Hepatic stellate cell (primary cell): ENCODE measurements around the gene SYTL4.
A peak's percentile ranks its signal among the peaks of the same experiment; 100 is the strongest.

Source experiments
- DNase-seq: peaks from one replicate; pipeline ENCODE4 v3.0.0; 2011; ENCODE audit warnings: low spot score

SYTL4 gene

DNA sequence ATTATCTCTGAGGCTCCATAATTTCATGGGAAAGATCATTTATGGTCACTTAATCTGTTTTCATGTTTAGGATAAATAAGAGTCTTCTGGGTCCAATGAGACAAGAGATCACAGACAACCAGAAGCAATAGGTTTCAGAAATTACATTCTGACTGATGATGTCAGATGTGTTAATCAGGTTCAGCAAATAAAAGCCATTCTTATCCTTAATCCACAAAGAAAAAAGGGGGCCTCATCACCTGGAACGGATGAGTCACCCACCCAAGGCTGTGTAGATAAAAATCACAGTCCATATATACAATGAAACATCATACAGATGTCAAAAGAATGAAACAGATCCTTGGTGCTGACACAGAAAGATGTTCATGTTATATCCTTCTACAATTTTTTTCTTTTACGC is 36.6 kb downstream of the SYTL4 start:
- DNase-seq: no peak

DNA sequence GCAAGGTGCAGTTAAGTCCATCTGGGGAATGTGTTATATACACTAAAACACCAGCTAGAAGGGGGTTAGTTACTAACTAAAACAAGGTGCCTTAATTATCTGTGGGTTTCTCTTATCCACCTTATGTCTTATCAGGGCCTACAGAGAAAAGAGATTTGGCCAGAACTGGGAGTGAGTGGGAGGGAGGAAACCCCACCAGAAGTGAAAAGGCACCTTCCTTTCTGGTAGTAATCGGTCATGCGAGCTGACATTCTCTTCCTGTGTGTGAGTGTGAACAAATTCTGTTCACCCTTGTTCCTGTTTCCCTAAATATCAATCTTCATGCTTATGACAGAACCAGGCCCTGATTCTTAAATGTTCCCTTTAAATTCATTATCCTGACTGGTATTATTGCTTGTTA is 44.4 kb downstream of the SYTL4 start:
- no peak for DNase-seq

DNA sequence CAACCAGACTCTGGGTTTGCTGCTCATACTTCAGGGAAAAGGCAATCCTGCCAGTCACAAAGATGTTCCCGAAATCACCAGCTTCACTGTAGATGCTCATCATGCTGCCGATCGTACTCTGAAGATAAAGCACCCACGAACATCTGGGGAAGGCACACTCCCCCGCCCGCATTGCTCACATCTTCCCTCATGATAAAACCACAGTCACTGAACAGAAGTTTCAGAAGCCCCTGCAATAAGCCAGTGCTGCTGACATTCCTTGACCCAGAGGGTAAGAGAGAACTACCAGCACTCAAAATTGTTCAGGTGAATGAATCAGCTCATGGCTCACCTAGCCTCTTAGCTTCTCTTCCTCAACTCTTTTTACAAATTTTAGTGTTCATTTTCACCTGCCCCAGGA is 44.8 kb downstream of the SYTL4 start:
- no peak for DNase-seq

DNA sequence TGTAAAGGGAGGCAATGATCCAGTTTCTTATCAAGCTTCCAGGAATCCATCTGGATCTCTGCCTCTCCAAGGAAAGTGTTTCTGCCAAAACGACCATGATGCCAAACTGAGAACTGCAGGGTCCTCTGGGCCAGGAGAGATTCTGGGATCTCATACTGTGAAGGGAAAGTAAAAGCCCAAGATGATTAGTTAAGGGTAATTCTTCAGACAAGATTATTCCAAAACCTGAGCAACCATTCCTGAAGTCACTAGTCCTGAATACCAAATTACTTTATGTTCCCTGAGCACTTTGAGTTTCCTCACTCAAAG is 46.0 kb downstream of the SYTL4 start:
- no peak for DNase-seq

DNA sequence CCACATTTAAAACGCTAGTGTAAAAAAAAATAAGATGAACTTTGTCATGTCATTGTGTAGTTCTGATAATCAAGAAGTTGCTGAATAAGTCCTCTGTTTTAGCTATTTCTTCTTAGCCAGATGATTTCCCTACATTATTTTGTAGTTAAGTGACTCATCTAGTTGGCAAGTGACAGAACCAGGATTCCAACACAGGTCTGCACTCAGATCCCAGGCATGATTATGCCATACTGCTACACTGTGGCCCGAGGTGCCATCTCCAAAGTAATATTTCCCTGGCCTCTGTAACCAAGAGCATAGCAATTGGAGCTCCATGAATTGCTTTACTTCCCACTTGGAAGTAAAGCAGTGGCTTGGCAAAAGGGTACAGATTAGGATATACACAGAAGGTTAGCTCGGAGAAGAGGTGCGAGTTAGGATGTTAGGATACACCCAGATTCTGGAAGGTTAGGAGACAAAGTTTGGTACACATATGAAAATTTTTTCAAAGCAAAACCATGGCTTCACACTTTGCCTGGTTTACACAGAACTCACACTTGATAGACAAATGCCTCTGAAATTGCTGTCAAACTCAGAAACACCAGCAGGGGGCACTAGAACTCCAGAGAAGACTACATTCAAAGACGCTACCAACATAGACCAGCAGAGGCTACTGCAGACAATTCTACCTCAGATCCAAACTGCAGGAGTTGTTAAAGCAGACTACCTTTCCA is 46.5 kb downstream of the SYTL4 start:
- DNase-seq: peak; percentile 57

DNA sequence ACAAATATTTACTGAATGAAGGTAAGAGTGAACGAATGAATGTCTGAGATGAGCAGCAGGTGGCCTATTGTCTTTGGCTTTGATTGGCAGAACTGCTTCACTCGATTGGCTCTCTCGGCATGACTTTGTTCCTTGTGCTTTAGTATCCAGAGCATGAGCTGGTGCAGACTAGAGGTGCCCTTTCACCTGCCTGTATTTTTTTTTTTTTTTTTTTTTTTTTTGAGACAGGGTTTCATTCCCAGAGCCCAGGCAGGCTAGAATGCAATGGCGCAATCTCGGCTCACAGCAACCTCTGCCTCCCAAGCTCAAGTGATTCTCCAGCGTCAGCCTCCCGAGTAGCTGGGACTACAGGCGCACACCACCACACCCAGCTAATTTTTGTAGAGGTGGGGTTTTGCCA is 49.0 kb downstream of the SYTL4 start:
- no peak for DNase-seq

DNA sequence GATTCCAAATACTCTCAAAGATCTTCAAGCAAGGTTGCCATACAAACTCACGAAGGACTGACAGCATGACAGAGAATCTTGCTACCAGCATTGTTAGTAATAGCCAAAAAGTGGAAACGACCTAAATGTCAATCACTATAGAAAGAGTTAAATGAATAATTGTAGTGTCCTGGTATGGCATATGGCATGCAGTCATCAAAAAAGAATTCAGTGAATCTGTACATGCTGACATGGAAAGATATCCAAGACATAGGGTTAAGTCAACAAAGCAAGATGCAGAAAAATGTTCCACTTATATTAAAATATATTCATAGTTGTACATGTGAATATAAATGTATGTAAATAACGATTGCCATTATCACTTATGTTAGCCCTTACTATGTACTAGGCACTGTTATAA is 50.3 kb downstream of the SYTL4 start:
- DNase-seq: no peak

DNA sequence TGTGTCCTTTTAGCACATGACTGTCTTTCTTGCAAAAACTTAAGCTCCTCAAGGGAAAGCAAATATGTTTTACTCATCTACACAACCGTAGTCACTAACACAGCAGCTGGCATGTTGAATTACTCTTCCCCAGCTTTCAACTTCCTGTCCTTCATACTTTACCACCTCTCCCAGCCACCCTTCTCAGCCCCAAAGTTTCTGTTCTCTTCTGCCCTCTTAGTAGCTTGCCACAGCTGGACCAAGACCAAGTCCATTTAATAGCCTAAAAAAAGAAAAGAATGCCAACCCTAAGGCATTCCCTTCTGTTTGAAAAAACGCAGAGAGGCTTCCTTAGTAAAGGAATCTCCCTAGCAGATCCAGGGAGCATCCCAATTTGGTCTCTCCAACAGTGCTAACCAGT is 51.2 kb downstream of the SYTL4 start:
- DNase-seq: no peak

DNA sequence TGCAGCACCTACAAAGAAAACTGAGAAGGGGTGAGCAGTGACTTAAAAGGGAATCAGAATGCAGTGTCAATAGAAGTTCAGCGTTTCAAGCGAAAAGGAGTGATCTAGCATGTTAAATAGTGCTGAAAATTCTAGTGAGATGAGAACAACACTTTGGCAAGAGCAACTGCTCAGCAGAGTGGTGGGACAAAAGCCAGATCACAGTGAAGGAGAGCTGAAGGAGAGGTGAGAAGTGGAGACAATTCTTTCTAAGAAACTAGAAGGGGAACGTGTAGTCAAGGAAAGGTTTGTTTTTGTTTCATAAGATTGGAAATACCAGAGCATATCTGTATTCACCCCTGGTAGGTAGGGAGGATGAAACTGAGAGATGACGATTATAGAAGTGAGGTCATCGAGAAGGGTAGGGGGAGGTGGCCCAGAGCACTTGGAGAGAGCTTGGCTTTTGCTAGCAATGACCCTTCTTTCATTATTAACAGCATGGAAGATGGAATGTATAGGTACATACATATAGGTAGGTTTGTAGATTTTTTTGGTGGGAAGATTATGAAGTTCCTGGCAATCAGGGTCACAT is 54.2 kb downstream of the SYTL4 start:
- DNase-seq: no peak

DNA sequence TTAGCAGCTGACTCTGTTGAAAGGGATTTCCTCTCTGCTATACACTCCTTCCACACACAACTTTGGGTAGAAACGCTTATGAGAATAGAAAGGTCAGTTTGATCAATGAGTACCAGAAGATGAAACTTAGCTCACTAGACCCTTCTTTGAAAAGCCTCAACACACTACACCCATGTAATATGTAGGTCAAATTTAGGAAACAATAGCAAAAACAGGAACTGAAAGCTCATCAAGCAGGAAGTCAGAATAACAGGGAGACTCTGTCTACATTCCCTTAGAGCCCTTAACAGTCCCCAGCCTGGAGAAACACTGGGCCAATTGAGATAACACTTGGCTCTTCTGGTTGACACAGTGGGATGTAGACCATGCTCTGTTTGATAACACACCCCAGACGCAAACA is 57.2 kb downstream of the SYTL4 start:
- no peak for DNase-seq

DNA sequence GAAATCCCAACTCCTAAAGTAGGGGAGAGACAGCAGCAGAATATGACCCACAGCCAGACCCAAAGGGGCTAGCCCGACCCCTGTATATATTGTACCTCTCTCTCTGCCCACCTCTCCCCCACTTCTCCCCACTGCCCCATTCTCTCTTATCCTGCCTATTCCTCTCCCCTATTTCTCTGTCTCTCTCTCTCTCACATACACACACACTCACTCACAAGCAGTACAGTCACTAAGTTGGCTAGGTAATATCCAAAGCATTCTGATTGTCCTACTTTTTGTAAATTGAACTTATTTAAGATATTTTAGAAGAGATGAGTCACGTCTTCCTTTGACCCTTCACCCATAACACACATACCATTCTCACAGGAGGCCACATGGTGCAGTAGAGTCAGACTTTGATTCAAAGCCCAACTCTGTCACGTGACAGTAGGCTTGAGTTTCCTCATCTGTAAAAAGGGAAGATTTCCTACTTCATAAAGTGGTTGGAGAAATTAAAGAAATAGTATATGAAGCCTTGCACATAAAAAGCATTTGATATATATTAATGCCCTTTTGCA is 58.4 kb downstream of the SYTL4 start:
- DNase-seq: peak; percentile 18

DNA sequence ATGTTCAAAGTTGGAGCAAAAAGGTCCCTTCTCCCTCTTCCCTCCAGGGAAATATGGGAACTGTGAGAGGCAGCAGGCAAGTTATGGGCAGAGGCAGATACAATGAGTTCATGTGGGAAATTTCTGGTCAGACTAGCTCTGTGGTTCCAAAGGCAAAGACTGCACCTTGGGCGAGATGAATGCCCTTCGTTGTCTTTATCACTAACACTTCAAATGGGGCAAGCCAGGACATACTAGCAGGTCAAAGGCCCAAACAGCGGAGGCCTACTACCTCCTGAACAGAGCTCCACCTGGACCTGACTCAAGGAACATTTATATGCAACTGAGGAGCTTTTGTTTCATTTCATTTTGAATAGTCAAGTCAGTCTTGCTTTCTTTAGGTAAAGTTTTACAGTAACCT is 59.0 kb downstream of the SYTL4 start:
- no peak for DNase-seq

DNA sequence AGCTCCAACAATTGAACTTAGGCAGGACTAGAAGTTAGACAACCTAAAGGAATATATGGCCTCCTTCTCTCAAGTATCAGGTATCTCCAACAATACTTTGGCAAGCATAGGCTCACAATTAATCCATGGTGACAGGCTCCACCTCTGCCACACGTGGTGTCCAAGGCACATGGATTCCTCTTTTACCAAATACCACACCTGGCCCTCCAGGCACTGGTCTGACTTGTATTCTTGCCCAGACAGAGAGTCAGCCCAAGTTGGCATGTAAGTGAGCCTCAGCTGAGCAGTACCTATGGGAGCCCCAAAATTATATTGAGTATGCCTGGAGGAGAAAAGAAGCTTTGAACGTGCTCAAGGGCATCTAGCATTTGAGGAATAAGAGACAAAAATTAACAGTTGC is 68.3 kb downstream of the SYTL4 start:
- DNase-seq: no peak

DNA sequence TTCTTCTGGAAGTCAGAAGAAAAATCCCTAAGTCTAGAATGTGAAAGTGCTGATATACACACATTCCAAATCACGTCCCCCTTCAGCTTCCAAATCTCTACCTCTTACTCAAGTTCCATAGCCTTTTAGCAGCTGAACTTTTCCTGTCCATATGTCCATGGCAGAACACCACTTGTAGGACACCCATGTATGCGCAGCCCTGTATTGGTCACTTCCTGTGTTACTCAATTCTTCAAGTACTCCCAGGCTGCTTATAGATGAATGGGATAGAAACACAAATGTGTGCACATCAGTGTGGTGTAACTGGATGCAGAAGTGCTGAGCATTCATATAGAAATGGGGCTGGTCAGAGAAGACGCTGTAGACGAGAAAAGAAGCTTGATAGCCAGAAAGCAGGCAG is 69.1 kb downstream of the SYTL4 start:
- DNase-seq: no peak

DNA sequence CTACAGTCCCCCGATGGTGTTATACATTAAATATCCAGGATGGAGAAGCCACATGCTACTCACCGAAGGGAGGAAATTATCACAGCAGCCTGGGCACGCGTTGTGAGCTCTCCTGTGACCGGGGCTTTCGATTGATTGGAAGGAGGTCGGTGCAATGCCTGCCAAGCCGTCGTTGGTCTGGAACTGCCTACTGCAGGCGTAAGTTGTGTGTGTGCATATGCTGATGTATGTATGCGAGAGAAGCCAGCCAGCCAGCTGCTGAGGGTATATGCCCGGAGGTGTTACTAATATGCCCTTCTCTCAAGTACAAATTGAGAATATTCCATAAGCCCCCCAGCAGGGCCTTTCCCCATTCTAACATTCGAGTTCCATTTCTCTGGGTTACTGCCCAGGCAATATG is 69.8 kb downstream of the SYTL4 start:
- DNase-seq: no peak

DNA sequence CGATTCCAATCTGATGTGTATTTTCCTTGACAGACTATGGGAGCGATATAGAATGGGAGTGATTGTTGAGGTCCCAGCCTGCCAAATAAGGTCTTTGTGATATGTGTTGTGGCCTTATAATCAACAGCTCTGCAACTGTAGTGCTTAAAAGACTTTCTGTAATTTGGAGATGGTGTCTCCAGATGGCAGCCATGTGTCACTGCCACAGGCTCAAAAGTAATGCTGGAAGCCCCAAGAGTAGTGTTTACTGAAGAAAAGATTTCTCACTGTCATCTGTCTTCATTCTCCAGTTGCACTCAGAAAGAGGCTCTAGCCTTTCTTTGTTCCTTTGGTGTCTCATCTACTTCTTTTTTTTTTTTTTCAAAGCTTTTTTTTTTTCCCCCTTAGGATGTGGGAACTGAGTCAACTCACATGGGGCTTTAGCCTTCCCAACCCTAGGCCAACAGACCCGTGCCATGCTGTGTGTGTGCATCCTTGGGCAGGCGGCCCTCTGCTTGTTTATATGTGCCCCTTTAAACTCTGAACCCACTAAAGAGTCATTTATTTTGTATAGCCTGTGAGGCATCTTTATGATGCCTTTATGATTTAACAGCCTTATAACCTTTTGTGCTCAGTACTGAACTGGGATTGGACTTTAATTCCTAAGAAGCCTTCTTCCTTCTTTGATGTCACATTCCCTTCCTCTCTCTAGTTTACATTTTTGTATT is 72.3 kb downstream of the SYTL4 start:
- DNase-seq: no peak

DNA sequence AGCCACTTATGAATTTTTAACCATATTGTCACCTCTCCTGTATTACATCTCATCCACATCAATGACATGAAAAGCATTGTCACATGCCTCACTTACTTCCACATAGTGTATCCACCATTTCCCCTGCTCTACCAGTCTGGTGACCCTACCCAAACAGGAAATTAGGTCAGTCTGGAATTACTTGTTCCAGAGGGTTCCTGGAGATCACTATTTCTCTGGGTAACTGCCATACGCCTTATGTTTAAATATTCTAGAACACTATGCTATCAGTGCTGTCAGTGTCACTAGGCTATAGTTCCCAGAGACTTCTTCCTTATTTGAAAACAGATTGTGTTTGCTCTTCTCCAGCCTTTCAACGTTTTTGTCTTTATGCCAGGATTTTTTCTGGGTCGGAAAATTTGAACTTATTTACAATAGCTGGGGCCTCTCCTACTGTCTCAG is 73.0 kb downstream of the SYTL4 start:
- no peak for DNase-seq

DNA sequence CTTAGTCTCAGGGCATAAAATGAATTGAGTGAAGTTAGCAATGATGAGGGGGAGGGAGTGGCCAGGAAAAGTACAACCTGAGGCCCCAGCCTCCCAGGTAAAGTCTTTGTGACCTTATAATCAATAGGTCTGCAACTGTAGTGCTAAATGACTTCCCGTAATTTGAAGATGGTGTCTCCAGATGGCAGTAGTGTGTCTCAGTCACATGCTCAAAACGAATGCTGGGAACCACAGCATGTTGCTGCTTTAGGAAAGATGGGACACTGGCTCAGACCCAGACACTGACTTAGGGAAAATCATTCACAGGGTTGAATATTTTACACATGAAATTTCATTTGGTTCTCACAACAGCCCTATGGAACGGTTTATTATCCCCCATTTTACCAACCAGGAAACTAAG is 77.7 kb downstream of the SYTL4 start:
- DNase-seq: no peak

DNA sequence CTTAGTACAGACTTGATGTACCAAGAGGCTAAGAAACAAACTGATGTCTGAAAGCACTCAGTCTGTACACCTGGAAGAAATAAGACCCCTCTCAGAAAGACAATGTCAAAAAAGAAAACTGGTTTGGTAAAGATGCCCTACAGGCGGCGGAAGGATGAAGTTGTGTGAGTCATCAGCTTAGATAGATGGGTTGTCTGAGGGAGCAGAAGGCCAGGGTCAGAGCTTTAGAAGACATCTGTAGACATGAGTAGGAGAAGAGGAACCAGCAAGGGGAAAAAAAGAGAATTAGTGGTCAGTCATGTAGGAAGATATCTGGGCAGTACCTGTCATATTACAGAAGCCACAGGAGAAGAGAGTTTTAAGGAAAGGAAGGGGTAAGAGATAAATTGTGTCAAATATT is 79.7 kb downstream of the SYTL4 start:
- no peak for DNase-seq

DNA sequence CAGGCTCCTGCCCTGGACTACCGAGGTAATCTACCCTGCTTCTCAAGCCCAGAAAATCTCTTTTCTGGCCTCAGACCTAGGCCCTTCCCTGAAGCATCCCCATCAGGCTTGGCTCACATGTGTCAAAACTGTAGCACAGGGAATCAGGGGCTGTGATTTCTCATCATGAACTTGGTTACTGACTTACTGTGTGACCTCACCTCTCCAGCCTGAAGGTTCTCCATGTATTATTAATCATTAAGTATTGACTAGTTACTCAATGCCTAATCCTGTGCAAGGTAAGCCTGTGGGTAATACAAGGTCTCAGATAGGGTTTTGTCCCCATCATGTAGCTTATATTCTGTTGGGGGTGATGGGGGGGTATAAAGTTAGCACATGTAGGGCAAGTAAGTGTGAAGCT is 81.1 kb downstream of the SYTL4 start:
- no peak for DNase-seq

DNA sequence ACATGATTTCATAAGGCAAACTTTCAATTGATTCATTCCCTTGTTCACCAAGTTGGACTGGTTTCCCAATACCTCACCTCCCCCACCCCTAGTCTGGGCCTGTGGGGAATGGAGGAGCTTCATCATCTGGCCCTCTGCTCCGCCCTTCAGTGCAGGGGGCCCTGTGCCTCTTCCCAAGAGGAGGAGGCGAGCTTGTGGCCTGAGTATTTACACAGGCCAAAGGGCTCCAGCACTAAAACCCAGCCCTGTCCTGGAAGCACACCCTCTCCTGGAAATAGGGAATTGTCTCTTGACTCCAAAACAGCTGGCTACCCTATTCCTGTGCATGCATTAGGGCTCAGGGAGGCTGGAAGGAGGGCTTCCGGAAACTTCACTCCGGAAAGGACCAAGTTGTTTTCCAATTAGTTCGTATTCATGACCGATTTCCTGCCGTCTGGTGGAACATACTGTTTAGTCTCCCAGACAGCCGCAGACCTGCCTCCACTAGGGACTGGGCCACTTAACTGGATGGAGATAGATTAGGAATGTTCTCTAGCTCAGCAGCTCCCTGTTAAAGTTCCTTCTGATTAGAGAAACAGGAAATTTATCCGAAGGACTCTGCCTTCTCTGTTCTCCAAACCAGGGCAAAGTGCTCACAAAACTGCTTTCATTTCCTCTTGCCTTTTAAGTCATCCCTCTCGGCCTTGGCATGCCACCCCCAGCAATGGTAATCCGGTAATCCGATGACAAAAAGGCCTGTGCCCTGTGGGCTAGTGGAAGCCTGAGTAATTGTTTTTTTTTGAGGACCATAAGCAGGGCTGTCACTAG is 82.2 kb downstream of the SYTL4 start:
- peak; percentile 37 for DNase-seq
